PC-9 (cell line): ENCODE results near the gene NCBP1.

ENCODE experiments used
- EZH2 ChIP-seq: fragments of 200-600 bp; sonication (generic); IDR thresholded peaks from 2 replicates; pipeline ENCODE4 v1.8.0; 2017; ENCODE audit warnings: antibody characterized with exemption, low read depth
- TF ChIP-seq, protein P1 (sequence below): fragments of 200-600 bp; sonication (generic); conservative IDR thresholded peaks from 2 replicates; pipeline ENCODE4 v1.6.1; 2017; ENCODE audit warnings: mixed run types, antibody characterized with exemption, mild to moderate bottlenecking, moderate library complexity

DNA sequence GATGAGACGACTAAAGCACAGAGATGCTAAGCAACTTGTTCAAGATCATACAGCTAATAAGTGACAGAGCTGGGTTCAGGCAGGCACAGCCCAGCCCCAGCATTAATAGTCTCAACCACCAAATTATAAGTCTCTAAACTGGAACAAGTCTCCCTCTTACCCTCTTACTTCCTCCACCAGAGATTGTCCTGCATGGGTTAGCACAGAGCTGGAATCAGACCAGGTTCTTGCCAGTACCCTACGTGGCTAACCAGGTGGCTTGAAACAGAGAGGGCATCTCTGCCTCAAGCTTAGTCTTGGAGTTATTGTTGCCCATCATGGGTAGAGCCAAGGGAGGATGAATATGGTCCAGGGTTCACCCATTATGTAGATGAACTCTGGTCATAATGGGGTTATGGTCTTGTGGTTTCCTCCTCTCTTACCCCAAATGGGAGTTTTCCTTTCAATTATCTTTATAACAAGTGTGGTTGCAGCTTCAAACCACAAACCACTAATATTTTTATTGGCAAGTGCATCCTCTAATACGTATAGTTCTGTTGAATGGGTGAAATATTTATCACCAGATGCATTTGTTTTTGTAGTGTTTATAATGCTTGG lies 71.8 kb downstream of the NCBP1 start:
- TF ChIP-seq, protein P1, sequence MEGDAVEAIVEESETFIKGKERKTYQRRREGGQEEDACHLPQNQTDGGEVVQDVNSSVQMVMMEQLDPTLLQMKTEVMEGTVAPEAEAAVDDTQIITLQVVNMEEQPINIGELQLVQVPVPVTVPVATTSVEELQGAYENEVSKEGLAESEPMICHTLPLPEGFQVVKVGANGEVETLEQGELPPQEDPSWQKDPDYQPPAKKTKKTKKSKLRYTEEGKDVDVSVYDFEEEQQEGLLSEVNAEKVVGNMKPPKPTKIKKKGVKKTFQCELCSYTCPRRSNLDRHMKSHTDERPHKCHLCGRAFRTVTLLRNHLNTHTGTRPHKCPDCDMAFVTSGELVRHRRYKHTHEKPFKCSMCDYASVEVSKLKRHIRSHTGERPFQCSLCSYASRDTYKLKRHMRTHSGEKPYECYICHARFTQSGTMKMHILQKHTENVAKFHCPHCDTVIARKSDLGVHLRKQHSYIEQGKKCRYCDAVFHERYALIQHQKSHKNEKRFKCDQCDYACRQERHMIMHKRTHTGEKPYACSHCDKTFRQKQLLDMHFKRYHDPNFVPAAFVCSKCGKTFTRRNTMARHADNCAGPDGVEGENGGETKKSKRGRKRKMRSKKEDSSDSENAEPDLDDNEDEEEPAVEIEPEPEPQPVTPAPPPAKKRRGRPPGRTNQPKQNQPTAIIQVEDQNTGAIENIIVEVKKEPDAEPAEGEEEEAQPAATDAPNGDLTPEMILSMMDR, result no peak
- no peak for TF ChIP-seq EZH2
